ENCODE measurements around the gene HEATR3. TPM values are rescaled to one million over a fixed set of nuclear protein-coding genes. Genes with fewer than 3 reads are reported as not detected.

The HEATR3 gene
- total RNA-seq, 1 experiment from 2014 or later, result 22.1 TPM

DNA sequence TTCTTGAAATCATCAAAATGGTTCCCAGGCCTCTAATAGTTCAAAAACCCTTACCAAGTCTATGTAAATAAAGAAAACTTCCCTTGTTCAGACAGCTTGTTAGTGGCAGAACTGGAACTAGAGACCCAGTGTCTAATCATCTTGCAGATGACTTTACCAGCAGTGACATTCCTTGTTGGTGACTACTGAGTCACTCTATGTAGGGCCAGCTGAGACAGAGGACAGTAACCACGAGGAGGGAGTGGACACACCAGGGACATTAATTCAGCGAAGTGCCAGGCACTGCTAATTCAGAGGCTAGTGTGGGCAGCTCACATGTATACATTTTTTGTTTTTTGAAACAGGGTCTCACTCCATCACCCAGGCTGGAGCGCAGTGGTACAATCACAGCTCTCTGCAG, 6.1 kb upstream of the HEATR3 start:
- H3K4me3 ChIP-seq (ENCODE audit: low read length), result no peak overlapping the region
- H3K4me2 ChIP-seq (ENCODE audit: low read depth, low read length, poor library complexity, severe bottlenecking), result no peak overlapping the region
- no peaks in the 10 kb centered on the region for H3K79me2 ChIP-seq (ENCODE audit: low read length)
- H3K9me2 ChIP-seq (replicated peaks; ENCODE audit: insufficient read depth, low read length), result no peaks in the 10 kb centered on the region
- H3K27ac ChIP-seq (ENCODE audit: low read length), result no peak overlapping the region
- no peak overlapping the region for H2AFZ ChIP-seq (ENCODE audit: low read length)
- no peaks in the 10 kb centered on the region for H3K27me3 ChIP-seq (ENCODE audit: low read length)
- no peaks in the 10 kb centered on the region for H4K20me1 ChIP-seq (ENCODE audit: insufficient read depth, low read depth, low read length)
- no peaks in the 10 kb centered on the region for H3K4me1 ChIP-seq (ENCODE audit: low read length)
- DNase-seq, result no peak
- H3K36me3 ChIP-seq (ENCODE audit: insufficient read depth, low read length), result no peaks in the 10 kb centered on the region
- H3K9me3 ChIP-seq (ENCODE audit: low read length), result no peaks in the 10 kb centered on the region
- H3K9ac ChIP-seq (ENCODE audit: low read length), result no peak overlapping the region

DNA sequence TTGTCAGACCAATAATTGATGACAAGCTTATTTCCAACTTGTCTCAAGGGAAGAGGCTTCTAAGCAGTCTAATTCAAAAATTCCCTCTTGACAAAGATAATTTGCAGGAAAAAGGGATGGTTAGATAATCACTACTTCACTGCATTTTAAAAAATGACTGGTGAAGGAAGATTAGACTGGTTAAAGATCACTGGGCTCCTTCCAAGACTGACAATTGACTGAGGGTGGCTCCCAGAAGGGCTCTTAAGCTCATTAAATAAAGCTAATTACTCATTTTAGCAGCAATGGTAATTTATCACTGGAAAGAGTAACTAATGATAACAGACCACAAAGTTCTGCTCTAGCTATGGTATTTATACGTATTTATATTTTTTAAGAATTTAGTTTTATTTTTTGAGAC, 4.4 kb upstream of the HEATR3 start:
- H3K27ac ChIP-seq (ENCODE audit: low read length), result no peak overlapping the region
- H3K9me3 ChIP-seq (ENCODE audit: low read length), result no peaks in the 10 kb centered on the region
- no peaks in the 10 kb centered on the region for H3K9me2 ChIP-seq (replicated peaks; ENCODE audit: insufficient read depth, low read length)
- H3K79me2 ChIP-seq (ENCODE audit: low read length), result peaks cover under 1% of the 10 kb centered on the region
- H3K4me3 ChIP-seq (ENCODE audit: low read length), result no peak overlapping the region
- no peaks in the 10 kb centered on the region for H3K27me3 ChIP-seq (ENCODE audit: low read length)
- no peak overlapping the region for H3K9ac ChIP-seq (ENCODE audit: low read length)
- H3K4me1 ChIP-seq (ENCODE audit: low read length), result peaks cover 4% of the 10 kb centered on the region
- no peaks in the 10 kb centered on the region for H3K36me3 ChIP-seq (ENCODE audit: insufficient read depth, low read length)
- H4K20me1 ChIP-seq (ENCODE audit: insufficient read depth, low read depth, low read length), result no peaks in the 10 kb centered on the region; the same call in 1 of the 2 replicates
- no peak for DNase-seq
- no peak overlapping the region for H3K4me2 ChIP-seq (ENCODE audit: low read depth, low read length, poor library complexity, severe bottlenecking)
- H2AFZ ChIP-seq (ENCODE audit: low read length), result no peak overlapping the region

DNA sequence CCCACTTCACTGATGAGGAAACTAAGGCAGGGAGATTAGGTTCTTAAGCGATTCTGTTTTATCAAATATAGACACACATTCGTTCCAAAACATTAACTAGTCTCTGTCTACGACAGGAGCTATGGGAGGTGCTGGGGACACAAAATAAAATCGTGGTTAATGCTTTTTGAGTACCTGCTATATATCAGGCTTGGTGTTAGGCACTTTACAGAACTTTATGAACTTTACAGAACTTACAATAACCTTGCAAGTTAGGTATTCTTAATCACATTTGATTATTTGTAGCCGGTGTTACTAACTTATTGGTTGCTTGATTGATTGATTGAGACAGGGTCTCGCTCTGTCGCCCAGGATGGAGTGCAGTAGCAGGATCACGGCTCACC, 538 bp upstream of the HEATR3 start:
- Histone ChIP-seq H3K4me2 (ENCODE audit: low read depth, low read length, poor library complexity, severe bottlenecking) (peak overlapping the region; percentile 52), H3K36me3 (ENCODE audit: insufficient read depth, low read length) (peaks cover 18% of the 10 kb centered on the region), H2AFZ (ENCODE audit: low read length) (no peak overlapping the region), H3K27me3 (ENCODE audit: low read length) (no peaks in the 10 kb centered on the region), H3K9me2 (replicated peaks; ENCODE audit: insufficient read depth, low read length) (no peaks in the 10 kb centered on the region), H3K4me1 (ENCODE audit: low read length) (peaks cover 32% of the 10 kb centered on the region), H3K9me3 (ENCODE audit: low read length) (no peaks in the 10 kb centered on the region), H3K27ac (ENCODE audit: low read length) (no peak overlapping the region), H4K20me1 (ENCODE audit: insufficient read depth, low read depth, low read length) (peaks cover 5% of the 10 kb centered on the region; the same call in 1 of the 2 replicates), H3K79me2 (ENCODE audit: low read length) (peaks cover 38% of the 10 kb centered on the region), H3K9ac (ENCODE audit: low read length) (peak overlapping the region; percentile 13; the same call in 1 of the 2 replicates), H3K4me3 (ENCODE audit: low read length) (peak overlapping the region; percentile 99; the same call in 1 of the 2 replicates)
- no peak for DNase-seq

GRCh38 chr16:50066482-50067289, 916 bp downstream of the HEATR3 start:
- no peaks in the 10 kb centered on the region for H3K9me3 ChIP-seq (ENCODE audit: low read length)
- H3K27me3 ChIP-seq (ENCODE audit: low read length), result no peaks in the 10 kb centered on the region
- peaks cover 5% of the 10 kb centered on the region; the same call in 1 of the 2 replicates for H4K20me1 ChIP-seq (ENCODE audit: insufficient read depth, low read depth, low read length)
- H3K9ac ChIP-seq (ENCODE audit: low read length), result peak overlapping the region; percentile 95
- H3K36me3 ChIP-seq (ENCODE audit: insufficient read depth, low read length), result peaks cover 23% of the 10 kb centered on the region
- peaks cover 48% of the 10 kb centered on the region for H3K79me2 ChIP-seq (ENCODE audit: low read length)
- H3K27ac ChIP-seq (ENCODE audit: low read length), result no peak overlapping the region
- H3K4me2 ChIP-seq (ENCODE audit: low read depth, low read length, poor library complexity, severe bottlenecking), result peak overlapping the region; percentile 97
- H2AFZ ChIP-seq (ENCODE audit: low read length), result peak overlapping the region; percentile 73; the same call in 1 of the 2 replicates
- no peaks in the 10 kb centered on the region for H3K9me2 ChIP-seq (replicated peaks; ENCODE audit: insufficient read depth, low read length)
- peaks cover 32% of the 10 kb centered on the region for H3K4me1 ChIP-seq (ENCODE audit: low read length)
- peak overlapping the region; percentile 99 for H3K4me3 ChIP-seq (ENCODE audit: low read length)
- DNase-seq, result peak; percentile 45

- Histone ChIP-seq H3K27me3 (ENCODE audit: low read length) (no peaks in the 10 kb centered on the region), H3K36me3 (ENCODE audit: insufficient read depth, low read length) (peaks cover 25% of the 10 kb centered on the region), H3K79me2 (ENCODE audit: low read length) (peaks cover 52% of the 10 kb centered on the region), H4K20me1 (ENCODE audit: insufficient read depth, low read depth, low read length) (peaks cover 5% of the 10 kb centered on the region; the same call in 1 of the 2 replicates), H3K9me3 (ENCODE audit: low read length) (no peaks in the 10 kb centered on the region), H2AFZ (ENCODE audit: low read length) (no peak overlapping the region), H3K27ac (ENCODE audit: low read length) (no peak overlapping the region), H3K9me2 (replicated peaks; ENCODE audit: insufficient read depth, low read length) (no peaks in the 10 kb centered on the region), H3K4me2 (ENCODE audit: low read depth, low read length, poor library complexity, severe bottlenecking) (peak overlapping the region; percentile 97), H3K9ac (ENCODE audit: low read length) (peak overlapping the region; percentile 95), H3K4me1 (ENCODE audit: low read length) (peaks cover 32% of the 10 kb centered on the region), H3K4me3 (ENCODE audit: low read length) (peak overlapping the region; percentile 99)
- peak; percentile 76 for DNase-seq
Observed at GRCh38 chr16:50067290-50067853, 1.6 kb downstream of the HEATR3 start.

- DNase-seq, result no peak
- H3K27ac ChIP-seq (ENCODE audit: low read length), result no peak overlapping the region
- no peaks in the 10 kb centered on the region for H3K9me3 ChIP-seq (ENCODE audit: low read length)
- no peak overlapping the region for H2AFZ ChIP-seq (ENCODE audit: low read length)
- peaks cover 5% of the 10 kb centered on the region; the same call in 1 of the 2 replicates for H4K20me1 ChIP-seq (ENCODE audit: insufficient read depth, low read depth, low read length)
- H3K4me3 ChIP-seq (ENCODE audit: low read length), result no peak overlapping the region
- H3K36me3 ChIP-seq (ENCODE audit: insufficient read depth, low read length), result peaks cover 28% of the 10 kb centered on the region
- peaks cover 58% of the 10 kb centered on the region for H3K79me2 ChIP-seq (ENCODE audit: low read length)
- peaks cover 35% of the 10 kb centered on the region for H3K4me1 ChIP-seq (ENCODE audit: low read length)
- H3K27me3 ChIP-seq (ENCODE audit: low read length), result no peaks in the 10 kb centered on the region
- no peak overlapping the region for H3K9ac ChIP-seq (ENCODE audit: low read length)
- H3K4me2 ChIP-seq (ENCODE audit: low read depth, low read length, poor library complexity, severe bottlenecking), result peak overlapping the region; percentile 97
- no peaks in the 10 kb centered on the region for H3K9me2 ChIP-seq (replicated peaks; ENCODE audit: insufficient read depth, low read length)
Observed at GRCh38 chr16:50068550-50068949, 2.8 kb downstream of the HEATR3 start.

- Histone ChIP-seq H2AFZ (ENCODE audit: low read length) (no peak overlapping the region), H3K4me2 (ENCODE audit: low read depth, low read length, poor library complexity, severe bottlenecking) (no peak overlapping the region), H3K36me3 (ENCODE audit: insufficient read depth, low read length) (peaks cover 32% of the 10 kb centered on the region), H3K27me3 (ENCODE audit: low read length) (no peaks in the 10 kb centered on the region), H3K4me1 (ENCODE audit: low read length) (peaks cover 35% of the 10 kb centered on the region), H3K9me3 (ENCODE audit: low read length) (no peaks in the 10 kb centered on the region), H3K9me2 (replicated peaks; ENCODE audit: insufficient read depth, low read length) (no peaks in the 10 kb centered on the region), H3K4me3 (ENCODE audit: low read length) (no peak overlapping the region), H3K79me2 (ENCODE audit: low read length) (peaks cover 64% of the 10 kb centered on the region), H3K9ac (ENCODE audit: low read length) (no peak overlapping the region), H4K20me1 (ENCODE audit: insufficient read depth, low read depth, low read length) (peaks cover 5% of the 10 kb centered on the region; the same call in 1 of the 2 replicates), H3K27ac (ENCODE audit: low read length) (no peak overlapping the region)
- no peak for DNase-seq
Observed at GRCh38 chr16:50069060-50069459, 3.3 kb downstream of the HEATR3 start.

GRCh38 chr16:50071075-50071671, 5.4 kb downstream of the HEATR3 start:
- DNase-seq, result no peak
- H3K4me2 ChIP-seq (ENCODE audit: low read depth, low read length, poor library complexity, severe bottlenecking), result no peak overlapping the region
- peaks cover 39% of the 10 kb centered on the region for H3K36me3 ChIP-seq (ENCODE audit: insufficient read depth, low read length)
- peaks cover 31% of the 10 kb centered on the region for H3K4me1 ChIP-seq (ENCODE audit: low read length)
- H3K27ac ChIP-seq (ENCODE audit: low read length), result no peak overlapping the region
- H2AFZ ChIP-seq (ENCODE audit: low read length), result no peak overlapping the region
- peaks cover 64% of the 10 kb centered on the region for H3K79me2 ChIP-seq (ENCODE audit: low read length)
- no peak overlapping the region for H3K4me3 ChIP-seq (ENCODE audit: low read length)
- no peak overlapping the region for H3K9ac ChIP-seq (ENCODE audit: low read length)
- no peaks in the 10 kb centered on the region for H3K9me2 ChIP-seq (replicated peaks; ENCODE audit: insufficient read depth, low read length)
- H3K9me3 ChIP-seq (ENCODE audit: low read length), result no peaks in the 10 kb centered on the region
- H4K20me1 ChIP-seq (ENCODE audit: insufficient read depth, low read depth, low read length), result peaks cover 5% of the 10 kb centered on the region; the same call in 1 of the 2 replicates
- no peaks in the 10 kb centered on the region for H3K27me3 ChIP-seq (ENCODE audit: low read length)

Measured in Karpas-422 (cell line).